Eye (tissue), 1 donor: Measurements from ENCODE around the gene FHL1.
"Not testable (repeated sequence)": the region's sequence is repeated elsewhere in the genome, so short reads cannot be mapped to it uniquely, and the experiment has no call there.

ENCODE experiments used
- DNase-seq: peaks from one replicate; pipeline ENCODE4 v3.0.0-alpha.2; 2015

Gene FHL1

DNA sequence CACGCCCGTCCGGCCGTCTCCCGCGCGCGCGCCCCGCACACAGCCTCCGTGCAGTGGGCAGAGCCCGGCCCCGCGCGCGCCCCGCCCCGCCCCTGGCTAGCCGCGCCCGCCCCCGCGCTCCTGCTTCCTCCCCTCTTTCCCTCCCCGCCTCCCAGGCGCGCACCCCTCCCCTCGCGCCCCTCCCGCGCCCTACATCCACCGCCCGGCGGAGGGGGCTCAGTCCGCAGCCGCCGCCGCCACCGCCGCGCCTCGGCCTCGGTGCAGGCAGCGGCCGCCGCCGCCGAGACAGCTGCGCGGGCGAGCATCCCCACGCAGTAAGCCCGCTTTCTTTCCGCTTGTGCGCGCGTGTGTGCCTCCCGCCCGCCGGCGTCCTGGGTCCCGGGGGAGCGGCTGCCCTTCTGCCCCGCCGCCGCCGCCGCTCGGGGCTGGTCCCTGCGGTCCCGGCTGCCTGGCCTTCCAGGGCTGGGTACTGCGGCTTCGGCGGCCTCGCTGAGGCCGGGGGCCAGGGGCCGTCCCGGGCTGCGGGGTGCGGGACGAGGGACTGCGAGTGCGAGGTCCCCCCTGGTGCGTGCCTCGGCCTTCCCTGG lies at the start of gene FHL1:
Gene FHL1, plus strand, starts transcription at position 219 of the 587 bp plus-strand sequence.
- DNase-seq, result peak; percentile 80

- DNase-seq, result no peak
Measured at GRCh38 chrX:136097871-136098805, 49.2 kb upstream of the FHL1 start.

DNA sequence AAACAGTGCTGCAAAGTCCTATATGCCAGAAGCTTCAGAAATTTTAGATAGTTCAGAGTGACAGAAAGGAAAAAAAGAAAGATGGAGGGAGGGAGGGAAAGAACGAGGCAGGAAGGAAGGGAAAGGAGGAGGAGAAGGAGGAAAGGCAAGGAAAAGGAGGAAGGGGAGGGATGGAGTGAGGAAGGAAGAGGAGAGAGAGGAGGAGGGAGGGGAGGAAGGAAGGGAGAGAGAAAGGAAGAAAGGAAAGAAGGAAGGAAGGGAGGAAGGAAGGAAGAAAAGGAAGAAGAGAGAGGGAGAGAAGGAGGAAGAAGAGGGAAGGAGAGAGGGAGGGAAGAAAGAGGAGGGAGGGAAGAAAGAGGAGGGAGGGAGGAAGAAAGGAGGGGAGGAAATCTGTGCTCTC lies 42.4 kb upstream of the FHL1 start:
- no peak for DNase-seq

DNA sequence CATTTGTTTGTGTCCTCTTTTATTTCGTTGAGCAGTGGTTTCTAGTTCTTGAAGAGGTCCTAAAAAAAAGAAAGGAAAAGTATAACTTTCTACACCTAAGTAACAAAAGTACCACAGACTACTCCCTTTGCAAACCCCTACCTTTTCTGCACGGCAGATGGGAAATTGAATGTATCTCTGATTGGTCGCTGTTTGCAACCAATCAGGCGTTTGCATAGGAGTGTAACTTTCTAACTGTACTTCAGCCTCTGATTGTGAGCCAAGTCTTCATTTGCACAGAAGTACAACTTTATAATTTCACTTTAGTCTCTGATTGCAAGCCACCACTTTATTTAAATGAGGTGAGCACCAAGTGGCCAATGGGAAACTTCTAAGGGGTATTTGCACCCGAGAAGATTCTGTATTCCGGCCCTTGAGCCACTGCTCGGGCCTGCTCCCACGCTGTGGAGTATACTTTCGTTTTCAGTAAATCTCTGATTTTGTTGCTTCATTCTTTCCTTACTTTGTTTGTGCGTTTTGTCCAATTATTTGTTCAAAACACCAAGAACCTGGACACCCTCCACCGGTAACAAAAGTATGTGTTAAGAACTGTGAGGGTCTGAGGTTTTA lies 40.3 kb upstream of the FHL1 start:
- DNase-seq, result no peak

GRCh38 chrX:136108905-136109304 lies 38.4 kb upstream of the FHL1 start:
- DNase-seq, result not testable (repeated sequence)

- DNase-seq, result no peak
Measured at GRCh38 chrX:136112286-136112685, 35.0 kb upstream of the FHL1 start.

- no peak for DNase-seq
Measured at GRCh38 chrX:136112778-136113177, 34.6 kb upstream of the FHL1 start.

- DNase-seq, result peak; percentile 3
Measured at GRCh38 chrX:136115126-136115903, 32.0 kb upstream of the FHL1 start.

GRCh38 chrX:136115904-136116297 lies 31.4 kb upstream of the FHL1 start:
- no peak for DNase-seq

DNA sequence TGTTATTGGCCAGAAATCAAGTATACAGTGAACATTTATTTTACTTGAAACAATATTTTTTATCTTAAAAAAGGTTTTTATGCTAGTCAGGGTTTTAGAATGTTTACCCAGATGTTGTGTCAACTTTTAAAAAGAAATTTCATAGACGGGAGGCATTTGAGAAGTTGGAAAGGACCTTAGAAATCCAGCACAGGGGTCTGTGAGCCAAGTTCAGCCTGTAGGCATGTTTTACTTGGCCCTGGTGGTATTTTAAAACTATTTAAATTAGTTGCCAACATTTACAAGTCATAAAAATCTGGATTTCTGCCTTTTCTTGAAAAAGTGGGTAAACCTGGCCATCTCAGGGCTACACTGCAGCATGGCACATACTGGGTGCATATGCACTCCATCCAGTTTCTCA lies 25.5 kb upstream of the FHL1 start:
- DNase-seq, result no peak

- DNase-seq, result no peak
Measured at GRCh38 chrX:136122207-136122606, 25.1 kb upstream of the FHL1 start.

DNA sequence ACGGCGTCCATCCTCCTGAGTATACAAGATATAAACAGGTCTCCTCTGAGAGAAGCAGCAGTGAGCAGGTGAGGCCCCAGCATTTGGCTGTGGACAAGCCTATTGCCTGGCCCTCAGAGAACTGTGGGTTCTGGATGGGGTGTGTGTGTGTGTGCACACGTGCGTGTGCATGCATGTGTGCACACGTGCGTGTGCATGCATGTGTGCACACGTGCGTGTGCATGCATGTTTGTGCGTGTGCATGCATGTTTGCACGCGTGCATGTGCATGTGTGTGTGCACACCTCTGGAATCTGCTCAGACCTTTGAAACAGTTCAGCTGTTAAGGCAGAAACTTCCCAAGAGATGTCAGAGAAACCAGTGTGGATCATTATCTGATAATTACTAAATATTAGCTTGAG lies 22.2 kb upstream of the FHL1 start:
- DNase-seq, result no peak

GRCh38 chrX:136126371-136126770 lies 21.0 kb upstream of the FHL1 start:
- no peak for DNase-seq

DNA sequence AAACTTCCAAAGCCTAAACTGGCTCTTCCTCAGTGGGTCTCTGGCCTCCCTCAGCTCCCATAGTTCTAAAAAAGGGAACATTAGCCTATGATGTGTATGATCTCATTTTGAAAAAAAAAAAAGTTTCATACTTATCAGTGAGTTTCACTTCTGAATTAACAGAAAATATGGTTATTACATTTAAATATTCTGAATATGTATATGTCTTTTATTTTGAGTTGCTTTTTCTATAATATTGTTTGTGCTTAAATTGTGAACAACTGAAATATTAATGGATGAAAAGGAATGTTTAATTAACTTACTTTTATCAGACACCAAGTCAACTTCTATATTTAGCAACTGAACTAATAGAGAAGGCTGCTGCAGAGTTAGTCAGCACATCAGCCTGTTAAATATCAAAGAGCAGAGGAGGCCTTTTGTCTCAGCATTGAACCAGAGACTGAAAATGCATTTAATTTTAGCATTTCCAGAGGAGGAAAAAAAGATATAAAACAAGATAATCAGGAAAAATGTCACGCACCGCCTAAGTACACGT lies 20.4 kb upstream of the FHL1 start:
- DNase-seq, result no peak

DNA sequence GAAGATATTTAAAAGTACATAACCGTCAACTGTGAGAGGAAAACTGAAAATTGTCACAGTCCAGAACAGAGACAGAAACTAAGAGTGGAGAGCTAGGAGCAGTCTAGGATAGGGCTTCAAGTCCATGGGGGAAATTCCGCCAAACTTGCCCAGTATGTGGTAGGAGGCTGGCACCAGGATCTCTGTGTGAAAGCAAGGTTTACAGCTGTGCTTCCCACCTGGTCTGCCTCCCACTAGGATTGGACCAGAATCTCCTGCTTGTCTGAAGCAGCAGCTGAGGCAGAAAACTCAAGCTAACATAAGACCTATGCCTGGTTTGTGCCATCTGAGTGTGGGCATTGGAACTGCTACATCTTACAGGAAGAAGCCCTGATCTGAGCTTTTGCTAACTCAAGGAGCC lies 18.6 kb upstream of the FHL1 start:
- no peak for DNase-seq

- DNase-seq, result no peak
Measured at GRCh38 chrX:136130931-136131833, 16.2 kb upstream of the FHL1 start.

- DNase-seq, result no peak
Measured at GRCh38 chrX:136138939-136139338, 8.4 kb upstream of the FHL1 start.

- no peak for DNase-seq
Measured at GRCh38 chrX:136141569-136141968, 5.8 kb upstream of the FHL1 start.

GRCh38 chrX:136142592-136142991 lies 4.7 kb upstream of the FHL1 start:
- DNase-seq, result no peak

DNA sequence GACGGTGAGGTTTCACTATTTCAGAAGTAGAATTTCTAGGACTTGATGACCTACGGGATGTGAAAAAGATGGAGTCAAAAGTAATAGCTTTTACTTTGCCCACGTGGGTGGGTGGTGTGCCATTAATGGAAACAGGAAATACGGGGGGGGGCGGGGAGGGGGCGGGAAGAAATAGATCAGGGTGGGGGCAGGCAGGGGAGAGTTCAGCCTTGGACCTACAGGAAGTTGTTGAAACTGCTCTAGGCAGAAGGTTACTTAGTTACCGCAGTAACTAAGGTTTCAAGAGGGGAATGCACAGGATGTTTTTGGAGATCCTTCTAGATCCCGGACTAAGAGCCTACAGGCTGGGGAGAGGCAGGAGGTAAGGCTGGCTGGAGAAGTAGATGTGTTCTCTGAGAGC lies 3.6 kb upstream of the FHL1 start:
- DNase-seq, result no peak

GRCh38 chrX:136146614-136147314 lies 569 bp upstream of the FHL1 start:
- peak; percentile 67 for DNase-seq
